HEK293 (cell line): Measurements from ENCODE around the gene RNF121.

Source experiments
- CTCF ChIA-PET: fragments of 350-600 bp; formaldehyde crosslinking; extraction: SDS; loops from one replicate; lab custom pipeline; 2021; ENCODE audit warnings: antibody characterized with exemption; lab: Yijun Ruan, JAX
- POLR2A ChIA-PET: fragments of 300-600 bp; formaldehyde crosslinking; extraction: SDS; loops from one replicate; lab custom pipeline; 2020; ENCODE audit warnings: antibody characterized with exemption, inconsistent platforms; lab: Yijun Ruan, JAX
- H3K27ac ChIP-seq: fragments of 200-500 bp; sonication (Bioruptor generic); 2 replicates; pipeline ENCODE4 v1.5.1; 2014; ENCODE audit warnings: low read depth, low read length, control low read depth, inconsistent platforms; ENCODE audit errors: extremely low read depth
- H3K36me3 ChIP-seq, 2 experiments: fragments of 200-500 bp in 1 of 2; sonication (Bioruptor generic) in 1 of 2; 1 replicate in 1 of 2; 2 replicates in 1 of 2; pipeline ENCODE4 v1.5.1; 2014 to 2017; ENCODE audit warnings: inconsistent platforms in 2 of 2, low read length in 2 of 2; ENCODE audit not compliant: control insufficient read depth in 2 of 2, insufficient read depth in 1 of 2
- H3K4me1 ChIP-seq: fragments of 200-500 bp; sonication (Bioruptor generic); 2 replicates; pipeline ENCODE4 v1.5.1; 2014; ENCODE audit warnings: mild to moderate bottlenecking, low read length, inconsistent platforms; ENCODE audit not compliant: control insufficient read depth, insufficient read depth
- H3K4me3 ChIP-seq: 2 replicates; pipeline ENCODE4 v1.5.1; 2011; ENCODE audit warnings: low read depth, mild to moderate bottlenecking, control low read depth, low read length, moderate library complexity
- H3K9me3 ChIP-seq: fragments of 200-500 bp; sonication (Bioruptor generic); 2 replicates; pipeline ENCODE4 v1.5.1; 2014; ENCODE audit warnings: low read depth, low read length, inconsistent platforms; ENCODE audit not compliant: control insufficient read depth, insufficient read depth
- FEZF1 ChIP-seq: fragments of 450-650 bp; formaldehyde crosslinking; IDR thresholded peaks from 2 replicates; pipeline ENCODE4 v1.5.1; 2016; ENCODE audit warnings: missing biosample characterization, missing genetic modification characterization
- GLIS2 ChIP-seq: fragments of 450-650 bp; formaldehyde crosslinking; IDR thresholded peaks from 2 replicates; pipeline ENCODE4 v1.5.1; 2016; ENCODE audit warnings: missing biosample characterization, missing genetic modification characterization
- HOXA7 ChIP-seq: sonication (generic); formaldehyde crosslinking; IDR thresholded peaks from 2 replicates; pipeline ENCODE4 v1.8.1; 2022; ENCODE audit warnings: missing genetic modification reagents, borderline replicate concordance
- PRDM1 ChIP-seq: fragments of 450-650 bp; formaldehyde crosslinking; IDR thresholded peaks from 2 replicates; pipeline ENCODE4; 2016; ENCODE audit warnings: missing biosample characterization, missing genetic modification characterization
- SP2 ChIP-seq: fragments of 450-650 bp; formaldehyde crosslinking; IDR thresholded peaks from 2 replicates; pipeline ENCODE4 v1.5.1; 2016; ENCODE audit warnings: missing biosample characterization, missing genetic modification characterization
- ZBTB21 ChIP-seq: fragments of 450-650 bp; formaldehyde crosslinking; IDR thresholded peaks from 2 replicates; pipeline ENCODE4 v1.5.1; 2017; ENCODE audit warnings: missing biosample characterization, missing genetic modification characterization
- ZNF114 ChIP-seq: fragments of 450-650 bp; formaldehyde crosslinking; IDR thresholded peaks from 2 replicates; pipeline ENCODE4 v1.5.0; 2017; ENCODE audit warnings: missing biosample characterization, missing genetic modification characterization
- ZNF23 ChIP-seq: fragments of 450-650 bp; formaldehyde crosslinking; IDR thresholded peaks from 2 replicates; pipeline ENCODE4 v1.5.1; 2016; ENCODE audit warnings: missing biosample characterization, missing genetic modification characterization, borderline replicate concordance
- ZNF341 ChIP-seq: fragments of 450-650 bp; formaldehyde crosslinking; IDR thresholded peaks from 2 replicates; pipeline ENCODE4; 2016; ENCODE audit warnings: low read depth, missing biosample characterization, missing genetic modification characterization
- ZNF473 ChIP-seq: fragments of 450-650 bp; formaldehyde crosslinking; IDR thresholded peaks from 2 replicates; pipeline ENCODE4 v1.5.1; 2017; ENCODE audit warnings: missing biosample characterization, missing genetic modification characterization
- ZNF530 ChIP-seq: fragments of 450-650 bp; formaldehyde crosslinking; IDR thresholded peaks from 2 replicates; pipeline ENCODE4 v1.5.1; 2016; ENCODE audit warnings: low read depth, missing biosample characterization, missing genetic modification characterization
- ZNF768 ChIP-seq: fragments of 450-650 bp; formaldehyde crosslinking; IDR thresholded peaks from 2 replicates; pipeline ENCODE4 v1.5.1; 2018; ENCODE audit warnings: missing biosample characterization, mild to moderate bottlenecking, missing genetic modification characterization
- ZNF785 ChIP-seq: fragments of 450-650 bp; formaldehyde crosslinking; IDR thresholded peaks from 2 replicates; pipeline ENCODE4 v1.5.1; 2016; ENCODE audit warnings: missing biosample characterization, missing genetic modification characterization
- TF ChIP-seq, protein P1 (sequence below): fragments of 450-650 bp; formaldehyde crosslinking; IDR thresholded peaks from 2 replicates; pipeline ENCODE4 v1.5.1; 2017; ENCODE audit warnings: missing biosample characterization, missing genetic modification characterization
- TF ChIP-seq, protein P2 (sequence below): fragments of 450-650 bp; formaldehyde crosslinking; IDR thresholded peaks from 2 replicates; pipeline ENCODE4 v1.5.1; 2016; ENCODE audit warnings: missing biosample characterization, missing genetic modification characterization, low read depth
- TF ChIP-seq, protein P3 (sequence below): fragments of 450-650 bp; formaldehyde crosslinking; IDR thresholded peaks from 2 replicates; pipeline ENCODE4 v1.5.1; 2016; ENCODE audit warnings: missing biosample characterization, missing genetic modification characterization
- TF ChIP-seq, protein P4 (sequence below): fragments of 450-650 bp; formaldehyde crosslinking; IDR thresholded peaks from 2 replicates; pipeline ENCODE4 v1.5.1; 2016; ENCODE audit warnings: missing biosample characterization, missing genetic modification characterization
- TF ChIP-seq, protein P5 (sequence below): fragments of 450-650 bp; IDR thresholded peaks from 2 replicates; pipeline ENCODE4 v1.5.1; 2018; ENCODE audit warnings: missing biosample characterization, mild to moderate bottlenecking, missing genetic modification characterization
- TF ChIP-seq, protein P6 (sequence below): fragments of 450-650 bp; formaldehyde crosslinking; IDR thresholded peaks from 2 replicates; pipeline ENCODE4 v1.5.1; 2016; ENCODE audit warnings: missing biosample characterization, missing genetic modification characterization

Gene RNF121

DNA sequence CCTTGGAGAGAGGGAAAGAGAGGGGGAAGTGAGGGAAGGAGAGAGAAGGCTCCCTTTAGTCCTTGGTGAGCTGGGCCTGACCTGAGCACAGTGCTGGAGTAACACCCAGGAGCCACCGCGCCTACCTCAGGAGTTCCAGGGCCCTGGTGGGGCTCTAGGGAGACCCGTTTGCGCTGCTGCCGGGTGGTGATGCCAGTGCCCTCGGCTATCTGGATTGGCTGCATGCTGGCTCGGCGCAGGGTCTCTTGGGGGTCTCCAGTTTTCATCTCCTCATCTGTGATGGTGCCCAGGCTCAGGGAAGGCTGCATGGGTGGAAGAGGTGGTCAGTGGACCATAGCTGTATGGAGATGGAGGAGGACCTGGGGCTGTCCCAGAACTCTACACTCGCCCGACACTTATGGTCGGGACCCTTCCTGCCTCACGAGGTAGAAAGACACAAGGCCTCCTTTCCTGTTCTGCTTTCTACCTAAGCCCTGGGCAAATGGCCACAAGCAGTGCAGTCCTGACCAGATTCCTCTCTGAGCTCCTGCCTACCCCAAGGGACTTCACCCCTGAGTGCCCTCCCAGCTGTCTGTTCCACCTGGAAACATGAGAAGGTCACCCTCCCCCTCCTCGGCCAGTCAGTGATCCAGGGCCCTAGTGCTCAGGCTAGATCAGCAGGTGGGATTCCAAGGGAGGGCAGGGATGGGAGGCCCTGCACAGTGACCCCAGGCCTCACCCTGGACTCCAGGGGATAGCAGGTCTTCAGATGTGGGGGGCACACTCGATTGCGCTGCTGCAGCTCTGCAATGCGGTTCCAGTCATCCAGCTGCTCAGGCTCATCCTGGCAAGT is 75.9 kb downstream of the RNF121 start:
- peaks cover 0 to 99% of the 10 kb centered on the region in 2 experiments; a peak in 1 of 3 replicates for H3K36me3 ChIP-seq
- no peaks in the 10 kb centered on the region for H3K4me1 ChIP-seq
- TF ChIP-seq ZBTB21 = no peak
- no peak for TF ChIP-seq SP2 (tag by site-specific recombination)
- TF ChIP-seq PRDM1 = no peak
- no peak for TF ChIP-seq ZNF23 (tag by site-specific recombination)
- TF ChIP-seq, protein P1, sequence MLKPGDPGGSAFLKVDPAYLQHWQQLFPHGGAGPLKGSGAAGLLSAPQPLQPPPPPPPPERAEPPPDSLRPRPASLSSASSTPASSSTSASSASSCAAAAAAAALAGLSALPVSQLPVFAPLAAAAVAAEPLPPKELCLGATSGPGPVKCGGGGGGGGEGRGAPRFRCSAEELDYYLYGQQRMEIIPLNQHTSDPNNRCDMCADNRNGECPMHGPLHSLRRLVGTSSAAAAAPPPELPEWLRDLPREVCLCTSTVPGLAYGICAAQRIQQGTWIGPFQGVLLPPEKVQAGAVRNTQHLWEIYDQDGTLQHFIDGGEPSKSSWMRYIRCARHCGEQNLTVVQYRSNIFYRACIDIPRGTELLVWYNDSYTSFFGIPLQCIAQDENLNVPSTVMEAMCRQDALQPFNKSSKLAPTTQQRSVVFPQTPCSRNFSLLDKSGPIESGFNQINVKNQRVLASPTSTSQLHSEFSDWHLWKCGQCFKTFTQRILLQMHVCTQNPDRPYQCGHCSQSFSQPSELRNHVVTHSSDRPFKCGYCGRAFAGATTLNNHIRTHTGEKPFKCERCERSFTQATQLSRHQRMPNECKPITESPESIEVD = no peak
- no peak for TF ChIP-seq ZNF785 (tag by site-specific recombination)
- no peak for TF ChIP-seq FEZF1 (tag by site-specific recombination)
- no peak for TF ChIP-seq HOXA7 (CRISPR knock-in tag)
- no peak for TF ChIP-seq ZNF341 (tag by site-specific recombination)
- no peak for TF ChIP-seq ZNF530 (tag by site-specific recombination)
- no peak for TF ChIP-seq ZNF768
- TF ChIP-seq, protein P2, sequence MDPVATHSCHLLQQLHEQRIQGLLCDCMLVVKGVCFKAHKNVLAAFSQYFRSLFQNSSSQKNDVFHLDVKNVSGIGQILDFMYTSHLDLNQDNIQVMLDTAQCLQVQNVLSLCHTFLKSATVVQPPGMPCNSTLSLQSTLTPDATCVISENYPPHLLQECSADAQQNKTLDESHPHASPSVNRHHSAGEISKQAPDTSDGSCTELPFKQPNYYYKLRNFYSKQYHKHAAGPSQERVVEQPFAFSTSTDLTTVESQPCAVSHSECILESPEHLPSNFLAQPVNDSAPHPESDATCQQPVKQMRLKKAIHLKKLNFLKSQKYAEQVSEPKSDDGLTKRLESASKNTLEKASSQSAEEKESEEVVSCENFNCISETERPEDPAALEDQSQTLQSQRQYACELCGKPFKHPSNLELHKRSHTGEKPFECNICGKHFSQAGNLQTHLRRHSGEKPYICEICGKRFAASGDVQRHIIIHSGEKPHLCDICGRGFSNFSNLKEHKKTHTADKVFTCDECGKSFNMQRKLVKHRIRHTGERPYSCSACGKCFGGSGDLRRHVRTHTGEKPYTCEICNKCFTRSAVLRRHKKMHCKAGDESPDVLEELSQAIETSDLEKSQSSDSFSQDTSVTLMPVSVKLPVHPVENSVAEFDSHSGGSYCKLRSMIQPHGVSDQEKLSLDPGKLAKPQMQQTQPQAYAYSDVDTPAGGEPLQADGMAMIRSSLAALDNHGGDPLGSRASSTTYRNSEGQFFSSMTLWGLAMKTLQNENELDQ = no peak
- TF ChIP-seq, protein P3, sequence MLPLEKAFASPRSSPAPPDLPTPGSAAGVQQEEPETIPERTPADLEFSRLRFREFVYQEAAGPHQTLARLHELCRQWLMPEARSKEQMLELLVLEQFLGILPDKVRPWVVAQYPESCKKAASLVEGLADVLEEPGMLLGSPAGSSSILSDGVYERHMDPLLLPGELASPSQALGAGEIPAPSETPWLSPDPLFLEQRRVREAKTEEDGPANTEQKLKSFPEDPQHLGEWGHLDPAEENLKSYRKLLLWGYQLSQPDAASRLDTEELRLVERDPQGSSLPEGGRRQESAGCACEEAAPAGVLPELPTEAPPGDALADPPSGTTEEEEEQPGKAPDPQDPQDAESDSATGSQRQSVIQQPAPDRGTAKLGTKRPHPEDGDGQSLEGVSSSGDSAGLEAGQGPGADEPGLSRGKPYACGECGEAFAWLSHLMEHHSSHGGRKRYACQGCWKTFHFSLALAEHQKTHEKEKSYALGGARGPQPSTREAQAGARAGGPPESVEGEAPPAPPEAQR (tag by site-specific recombination) = no peak
- no peak for TF ChIP-seq ZNF473
- TF ChIP-seq, protein P4, sequence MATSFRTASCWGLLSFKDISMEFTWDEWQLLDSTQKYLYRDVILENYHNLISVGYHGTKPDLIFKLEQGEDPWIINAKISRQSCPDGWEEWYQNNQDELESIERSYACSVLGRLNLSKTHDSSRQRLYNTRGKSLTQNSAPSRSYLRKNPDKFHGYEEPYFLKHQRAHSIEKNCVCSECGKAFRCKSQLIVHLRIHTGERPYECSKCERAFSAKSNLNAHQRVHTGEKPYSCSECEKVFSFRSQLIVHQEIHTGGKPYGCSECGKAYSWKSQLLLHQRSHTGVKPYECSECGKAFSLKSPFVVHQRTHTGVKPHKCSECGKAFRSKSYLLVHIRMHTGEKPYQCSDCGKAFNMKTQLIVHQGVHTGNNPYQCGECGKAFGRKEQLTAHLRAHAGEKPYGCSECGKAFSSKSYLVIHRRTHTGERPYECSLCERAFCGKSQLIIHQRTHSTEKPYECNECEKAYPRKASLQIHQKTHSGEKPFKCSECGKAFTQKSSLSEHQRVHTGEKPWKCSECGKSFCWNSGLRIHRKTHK (tag by site-specific recombination) = no peak
- no peak overlapping the region for H3K4me3 ChIP-seq
- H3K9me3 ChIP-seq = no peaks in the 10 kb centered on the region
- H3K27ac ChIP-seq = no peak overlapping the region
- POLR2A ChIA-PET = interaction anchor here (0.6 kb wide), 1 partner anchor 11 kb away, joined by 3 read pairs; no protein-coding TSS in a partner anchor
- CTCF ChIA-PET = interaction anchor here (0.6 to 2.8 kb wide), 2 partner anchors 27 to 70 kb away, joined by 3 to 10 read pairs; no protein-coding TSS in a partner anchor

DNA sequence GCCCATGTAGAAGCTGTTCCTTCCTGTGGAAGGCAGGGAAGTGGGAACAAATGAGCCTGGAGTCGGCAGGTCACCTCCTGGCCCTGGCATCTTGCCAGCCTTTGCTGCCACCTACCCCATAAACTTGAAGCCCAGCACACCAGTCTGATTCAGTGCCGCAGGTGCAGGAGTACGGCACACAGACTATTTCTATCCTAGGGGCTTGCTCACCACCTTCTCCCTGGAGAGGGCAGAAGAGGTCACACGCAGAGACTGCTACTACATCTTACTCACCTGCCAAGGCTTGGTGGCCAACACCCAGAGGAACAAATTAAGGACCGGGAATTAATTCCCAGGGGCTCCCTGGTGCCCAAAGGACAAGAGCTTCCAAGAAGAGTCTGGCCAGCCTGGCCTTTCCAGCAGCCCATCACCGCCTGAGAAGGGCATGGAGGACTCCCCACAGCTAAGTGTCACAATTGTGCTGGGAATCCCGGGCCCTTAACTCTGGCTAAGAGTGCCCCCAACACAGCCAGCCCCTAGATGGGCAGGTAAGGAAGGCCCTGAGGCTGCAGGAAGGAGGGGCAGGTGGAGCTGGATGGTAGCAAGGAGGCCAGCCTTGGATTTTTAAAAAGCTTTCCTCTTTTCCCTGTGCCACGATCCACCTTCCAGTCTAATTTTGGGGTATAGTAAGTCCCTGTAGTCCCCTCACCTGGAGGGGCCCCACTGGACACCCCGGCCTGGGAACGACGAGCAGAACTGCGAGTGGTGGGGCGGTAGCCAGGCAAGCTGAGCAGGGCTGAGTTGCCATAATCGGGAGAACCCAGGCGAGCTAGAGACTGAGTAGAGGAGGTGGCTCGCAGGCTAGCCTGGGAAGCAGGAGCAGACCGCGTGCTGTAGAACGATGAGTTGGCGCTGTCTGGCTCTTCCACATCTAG is 76.8 kb downstream of the RNF121 start:
- ChIA-PET CTCF (interaction anchor here (1.4 to 2.8 kb wide), 2 partner anchors 19 to 28 kb away, joined by 8 to 10 read pairs; no protein-coding TSS in a partner anchor), POLR2A (interaction anchor here (0.6 kb wide), 1 partner anchor 12 kb away, joined by 3 read pairs; no protein-coding TSS in a partner anchor)
- peaks cover 0 to 99% of the 10 kb centered on the region in 2 experiments; a peak in 1 of 3 replicates for H3K36me3 ChIP-seq
- no peak overlapping the region for H3K4me3 ChIP-seq
- no peaks in the 10 kb centered on the region for H3K9me3 ChIP-seq
- H3K4me1 ChIP-seq = no peaks in the 10 kb centered on the region
- H3K27ac ChIP-seq = no peak overlapping the region
- TF ChIP-seq, protein P5, sequence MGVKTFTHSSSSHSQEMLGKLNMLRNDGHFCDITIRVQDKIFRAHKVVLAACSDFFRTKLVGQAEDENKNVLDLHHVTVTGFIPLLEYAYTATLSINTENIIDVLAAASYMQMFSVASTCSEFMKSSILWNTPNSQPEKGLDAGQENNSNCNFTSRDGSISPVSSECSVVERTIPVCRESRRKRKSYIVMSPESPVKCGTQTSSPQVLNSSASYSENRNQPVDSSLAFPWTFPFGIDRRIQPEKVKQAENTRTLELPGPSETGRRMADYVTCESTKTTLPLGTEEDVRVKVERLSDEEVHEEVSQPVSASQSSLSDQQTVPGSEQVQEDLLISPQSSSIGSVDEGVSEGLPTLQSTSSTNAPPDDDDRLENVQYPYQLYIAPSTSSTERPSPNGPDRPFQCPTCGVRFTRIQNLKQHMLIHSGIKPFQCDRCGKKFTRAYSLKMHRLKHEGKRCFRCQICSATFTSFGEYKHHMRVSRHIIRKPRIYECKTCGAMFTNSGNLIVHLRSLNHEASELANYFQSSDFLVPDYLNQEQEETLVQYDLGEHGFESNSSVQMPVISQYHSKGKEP (tag by site-specific recombination) = no peak
- TF ChIP-seq, protein P6, sequence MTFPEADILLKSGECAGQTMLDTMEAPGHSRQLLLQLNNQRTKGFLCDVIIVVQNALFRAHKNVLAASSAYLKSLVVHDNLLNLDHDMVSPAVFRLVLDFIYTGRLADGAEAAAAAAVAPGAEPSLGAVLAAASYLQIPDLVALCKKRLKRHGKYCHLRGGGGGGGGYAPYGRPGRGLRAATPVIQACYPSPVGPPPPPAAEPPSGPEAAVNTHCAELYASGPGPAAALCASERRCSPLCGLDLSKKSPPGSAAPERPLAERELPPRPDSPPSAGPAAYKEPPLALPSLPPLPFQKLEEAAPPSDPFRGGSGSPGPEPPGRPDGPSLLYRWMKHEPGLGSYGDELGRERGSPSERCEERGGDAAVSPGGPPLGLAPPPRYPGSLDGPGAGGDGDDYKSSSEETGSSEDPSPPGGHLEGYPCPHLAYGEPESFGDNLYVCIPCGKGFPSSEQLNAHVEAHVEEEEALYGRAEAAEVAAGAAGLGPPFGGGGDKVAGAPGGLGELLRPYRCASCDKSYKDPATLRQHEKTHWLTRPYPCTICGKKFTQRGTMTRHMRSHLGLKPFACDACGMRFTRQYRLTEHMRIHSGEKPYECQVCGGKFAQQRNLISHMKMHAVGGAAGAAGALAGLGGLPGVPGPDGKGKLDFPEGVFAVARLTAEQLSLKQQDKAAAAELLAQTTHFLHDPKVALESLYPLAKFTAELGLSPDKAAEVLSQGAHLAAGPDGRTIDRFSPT = no peak
- TF ChIP-seq GLIS2 (tag by site-specific recombination) (no peak), ZNF114 (no peak)
